ENCODE data around the gene GALNT2. TPM values are rescaled to one million over a fixed set of nuclear protein-coding genes. Genes with fewer than 3 reads are reported as not detected.

The GALNT2 gene
- total RNA-seq, 1 experiment from 2014 or later: 152 TPM

GRCh38 chr1:230087028-230087716 lies 20.1 kb downstream of the GALNT2 start:
- ChIA-PET POLR2A (no interaction called here), CTCF (interaction anchor here (0.6 kb wide), 1 partner anchor 174 kb away, joined by 4 read pairs; no protein-coding TSS in a partner anchor)
- peak overlapping the region; percentile 82 for H3K27ac ChIP-seq (ENCODE audit: low read length)
- DNase-seq (ENCODE audit: low read depth, low spot score): no peak
- intact Hi-C loops (cut with micrococcal nuclease; ENCODE audit: unreplicated experiment) (no loop called here), in situ Hi-C loops (cut with HindIII; ENCODE audit: low pct_unique_long_range_greater_than_20kb, low sequenced_read_pairs) (no loop called here)
- H3K27me3 ChIP-seq (ENCODE audit: control insufficient read depth, insufficient read depth, low read length): no peaks in the 10 kb centered on the region
- H3K36me3 ChIP-seq (ENCODE audit: control insufficient read depth, insufficient read depth, low read length): no peaks in the 10 kb centered on the region
- TF ChIP-seq SIN3A (IDR thresholded peaks at IDR 0.05; ENCODE audit: borderline replicate concordance, insufficient read depth, low read depth, low read length): no peak
- TF ChIP-seq POLR2AphosphoS5 (IDR thresholded peaks at IDR 0.05; ENCODE audit: low read depth, low read length): no peak
- TF ChIP-seq TCF7L2 (IDR thresholded peaks at IDR 0.05; ENCODE audit: low read depth, low read length): no peak
- TF ChIP-seq CTCF (IDR thresholded peaks at IDR 0.05): no peak
- no peak for TF ChIP-seq REST (IDR thresholded peaks at IDR 0.05; ENCODE audit: insufficient read depth in 1 of 2, low read depth in 2 of 2, low read length in 1 of 2)
- H3K4me3 ChIP-seq (ENCODE audit: low read depth in 2 of 2, low read length in 2 of 2): no peak overlapping the region
- BruUV-seq (replicated peaks): no TSS peak
- ATAC-seq: no peak
- H3K4me1 ChIP-seq (ENCODE audit: control insufficient read depth, insufficient read depth, low read length): peaks cover 63% of the 10 kb centered on the region
- no peaks in the 10 kb centered on the region for H3K9me3 ChIP-seq (ENCODE audit: control insufficient read depth, insufficient read depth, low read depth, low read length)

DNA sequence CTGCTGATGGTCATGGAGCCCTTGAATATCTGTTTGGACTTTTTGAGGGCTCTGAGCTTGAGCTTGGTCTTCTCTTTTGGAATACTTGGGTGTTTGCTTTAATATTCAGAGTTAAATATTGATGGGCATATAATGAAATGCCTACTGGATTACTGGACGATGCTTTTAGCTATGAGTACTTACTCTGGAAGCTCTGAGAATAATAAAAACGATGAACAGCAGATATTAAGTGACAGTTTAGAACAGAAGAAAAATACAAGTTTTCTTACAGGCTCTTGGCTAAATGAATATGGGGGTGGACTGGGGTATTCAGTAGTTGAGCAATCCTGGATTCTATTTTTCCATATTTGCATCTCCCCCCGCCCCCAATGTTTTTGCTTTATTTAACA lies 20.7 kb downstream of the GALNT2 start:
- POLR2A ChIA-PET: no interaction called here
- no peaks in the 10 kb centered on the region for H3K9me3 ChIP-seq (ENCODE audit: control insufficient read depth, insufficient read depth, low read depth, low read length)
- BruUV-seq (replicated peaks): no TSS peak
- intact Hi-C loops (cut with micrococcal nuclease; ENCODE audit: unreplicated experiment): no loop called here
- in situ Hi-C loops (cut with HindIII; ENCODE audit: low pct_unique_long_range_greater_than_20kb, low sequenced_read_pairs): no loop called here
- peak overlapping the region; percentile 74 for H3K27ac ChIP-seq (ENCODE audit: low read length)
- TF ChIP-seq CTCF (IDR thresholded peaks at IDR 0.05) (no peak), POLR2AphosphoS5 (IDR thresholded peaks at IDR 0.05; ENCODE audit: low read depth, low read length) (no peak), TCF7L2 (IDR thresholded peaks at IDR 0.05; ENCODE audit: low read depth, low read length) (no peak), SIN3A (IDR thresholded peaks at IDR 0.05; ENCODE audit: borderline replicate concordance, insufficient read depth, low read depth, low read length) (no peak), REST (IDR thresholded peaks at IDR 0.05; ENCODE audit: insufficient read depth in 1 of 2, low read depth in 2 of 2, low read length in 1 of 2) (no peak)
- no peak overlapping the region for H3K4me3 ChIP-seq (ENCODE audit: low read depth in 2 of 2, low read length in 2 of 2)
- CTCF ChIA-PET: interaction anchor here (0.6 kb wide), 1 partner anchor 174 kb away, joined by 4 read pairs; no protein-coding TSS in a partner anchor
- peaks cover 63% of the 10 kb centered on the region for H3K4me1 ChIP-seq (ENCODE audit: control insufficient read depth, insufficient read depth, low read length)
- no peak for ATAC-seq
- no peaks in the 10 kb centered on the region for H3K27me3 ChIP-seq (ENCODE audit: control insufficient read depth, insufficient read depth, low read length)
- no peaks in the 10 kb centered on the region for H3K36me3 ChIP-seq (ENCODE audit: control insufficient read depth, insufficient read depth, low read length)
- DNase-seq (ENCODE audit: low read depth, low spot score): no peak
